Measurements from ENCODE around the gene CTDSPL.

The CTDSPL gene

GRCh38 chr3:37974121-37975083 lies 112.7 kb downstream of the CTDSPL start:
- no peak overlapping the region for H3K4me3 ChIP-seq (ENCODE audit: low read depth, low read length)
- peak; percentile 75 for DNase-seq (ENCODE audit: low read depth)
- TF ChIP-seq CTCF (conservative IDR thresholded peaks at IDR 0.05; ENCODE audit: low read depth, low read length) = peak; percentile 78

GRCh38 chr3:37979541-37980461 lies 118.1 kb downstream of the CTDSPL start:
- no peak overlapping the region for H3K4me3 ChIP-seq (ENCODE audit: low read depth, low read length)
- no peak for DNase-seq (ENCODE audit: low read depth)

GRCh38 chr3:37980462-37981347 lies 119.0 kb downstream of the CTDSPL start:
- no peak overlapping the region for H3K4me3 ChIP-seq (ENCODE audit: low read depth, low read length)
- DNase-seq (ENCODE audit: low read depth) = no peak
- no peak for TF ChIP-seq CTCF (conservative IDR thresholded peaks at IDR 0.05; ENCODE audit: low read depth, low read length)

More at GRCh38 chr3:37979541-37980461, 118.1 kb downstream of the CTDSPL start:
- no peak for TF ChIP-seq CTCF (conservative IDR thresholded peaks at IDR 0.05; ENCODE audit: low read depth, low read length)

- H3K4me3 ChIP-seq (ENCODE audit: low read depth, low read length) = no peak overlapping the region
- no peak for TF ChIP-seq CTCF (conservative IDR thresholded peaks at IDR 0.05; ENCODE audit: low read depth, low read length)
Observed at GRCh38 chr3:37981348-37981664, 119.6 kb downstream of the CTDSPL start.

GRCh38 chr3:37982331-37982730 lies 120.7 kb downstream of the CTDSPL start:
- no peak for TF ChIP-seq CTCF (conservative IDR thresholded peaks at IDR 0.05; ENCODE audit: low read depth, low read length)
- H3K4me3 ChIP-seq (ENCODE audit: low read depth, low read length) = no peak overlapping the region
- no peak for DNase-seq (ENCODE audit: low read depth)

More at GRCh38 chr3:37981348-37981664, 119.6 kb downstream of the CTDSPL start:
- DNase-seq (ENCODE audit: low read depth) = no peak

GRCh38 chr3:37984051-37984450 lies 122.4 kb downstream of the CTDSPL start:
- TF ChIP-seq CTCF (conservative IDR thresholded peaks at IDR 0.05; ENCODE audit: low read depth, low read length) = no peak
- no peak for DNase-seq (ENCODE audit: low read depth)
- no peak overlapping the region for H3K4me3 ChIP-seq (ENCODE audit: low read depth, low read length)

All from choroid plexus epithelial cell (primary cell).